Measurements from ENCODE around the gene ESPL1.
A peak's percentile ranks its signal among the peaks of the same experiment; 100 is the strongest.

ESPL1 gene

DNA sequence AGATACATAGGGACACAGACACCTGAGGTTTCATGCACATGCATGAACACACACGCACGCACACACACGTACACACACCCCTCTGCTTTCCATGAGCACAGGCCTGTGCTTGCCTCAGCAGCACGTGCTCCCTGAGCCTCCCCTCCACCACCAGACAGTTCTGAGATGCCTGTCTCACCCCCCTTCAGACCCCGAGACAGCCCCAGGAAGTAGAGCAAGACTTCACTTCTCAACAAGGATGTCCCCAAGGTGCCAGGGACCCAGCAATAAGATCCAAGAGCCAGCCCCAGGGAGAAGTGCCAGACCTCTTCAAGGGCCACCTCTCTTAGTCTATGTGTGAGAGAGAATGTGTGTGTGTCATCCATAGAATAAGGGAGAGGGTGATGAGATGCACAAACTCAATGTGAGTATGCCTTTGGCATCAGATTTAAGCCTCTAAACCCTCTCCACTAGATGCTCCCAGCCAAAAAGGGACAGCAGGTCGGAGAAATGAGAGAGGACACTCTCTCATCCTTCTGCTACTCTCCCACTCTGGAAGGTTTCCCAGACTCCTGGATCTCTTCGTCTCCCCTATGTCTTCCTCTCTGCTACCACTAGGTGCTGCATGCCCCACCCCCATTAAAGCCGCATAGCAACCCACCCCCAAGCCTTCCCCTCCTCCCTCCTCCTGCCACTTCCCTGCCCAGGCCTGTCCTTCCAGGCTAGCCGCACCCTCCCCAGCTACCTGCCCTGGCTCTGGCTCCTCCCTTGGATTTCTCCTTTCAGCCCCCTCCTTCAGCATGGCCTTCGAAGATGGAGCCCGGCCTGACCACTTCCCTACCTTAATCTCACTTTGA lies 43.8 kb upstream of the ESPL1 start:
- 0 out of 2 replicates have a peak overlapping the region, but pooled peaks have one; percentile 3 for H3K9ac ChIP-seq (ENCODE audit: low read depth, low read length)
- peaks cover 7% of the 10 kb centered on the region for H3K27me3 ChIP-seq (ENCODE audit: insufficient read depth, low read length)
- H3K9me3 ChIP-seq (ENCODE audit: insufficient read depth, low read depth, low read length), result no peaks in the 10 kb centered on the region
- H3K4me3 ChIP-seq (ENCODE audit: low read length), result peak overlapping the region; percentile 26
- 42% methylated on average over 11 of the region's 11 CpGs for WGBS
- peaks cover 41% of the 10 kb centered on the region for H3K4me1 ChIP-seq (ENCODE audit: insufficient read depth, low read length)
- H3K36me3 ChIP-seq (ENCODE audit: insufficient read depth, low read length), result no peaks in the 10 kb centered on the region
- H3K27ac ChIP-seq (ENCODE audit: low read depth, low read length), result no peak overlapping the region; the same call in 1 of the 2 replicates

DNA sequence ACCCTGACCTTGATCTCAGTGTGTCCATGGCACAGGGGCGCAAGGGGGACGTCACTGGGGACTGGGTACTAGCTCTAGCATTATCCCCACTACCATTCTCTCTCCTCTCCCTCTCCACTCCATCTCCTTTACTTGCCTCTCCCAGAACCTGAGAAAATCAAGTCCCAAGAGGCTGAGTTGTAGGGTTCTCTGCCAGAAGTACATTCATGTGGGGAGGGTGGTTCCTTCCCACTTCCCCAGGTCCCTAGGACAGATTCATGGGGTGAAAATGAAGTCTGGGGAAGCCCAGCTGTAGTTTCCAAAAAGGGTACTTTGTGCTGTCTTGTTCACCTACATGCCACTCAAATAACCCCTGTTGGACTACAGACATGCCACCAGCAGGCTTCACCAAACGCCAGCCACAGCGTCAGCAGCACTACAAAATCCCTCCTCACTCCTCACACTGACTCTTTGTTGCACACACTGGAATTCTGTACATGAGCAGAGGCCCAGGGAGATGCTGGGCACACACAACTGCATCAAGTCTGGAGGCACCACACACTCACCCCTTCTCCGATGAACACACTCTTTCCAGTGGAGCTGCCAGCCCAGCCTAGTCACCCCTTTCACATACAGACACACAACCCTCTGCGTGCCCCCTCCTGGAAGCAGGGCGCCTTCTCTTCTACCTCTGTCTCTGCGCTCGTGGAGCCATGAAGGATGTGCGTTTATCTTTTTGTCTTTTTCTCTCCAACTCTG lies 43.0 kb upstream of the ESPL1 start:
- no peak overlapping the region for H3K9ac ChIP-seq (ENCODE audit: low read depth, low read length)
- H3K27ac ChIP-seq (ENCODE audit: low read depth, low read length), result no peak overlapping the region
- no peak overlapping the region for H3K4me3 ChIP-seq (ENCODE audit: low read length)
- no peaks in the 10 kb centered on the region for H3K27me3 ChIP-seq (ENCODE audit: insufficient read depth, low read length)
- no peaks in the 10 kb centered on the region for H3K36me3 ChIP-seq (ENCODE audit: insufficient read depth, low read length)
- 78% methylated on average over 10 of the region's 10 CpGs for WGBS
- H3K4me1 ChIP-seq (ENCODE audit: insufficient read depth, low read length), result peaks cover 49% of the 10 kb centered on the region
- H3K9me3 ChIP-seq (ENCODE audit: insufficient read depth, low read depth, low read length), result no peaks in the 10 kb centered on the region

DNA sequence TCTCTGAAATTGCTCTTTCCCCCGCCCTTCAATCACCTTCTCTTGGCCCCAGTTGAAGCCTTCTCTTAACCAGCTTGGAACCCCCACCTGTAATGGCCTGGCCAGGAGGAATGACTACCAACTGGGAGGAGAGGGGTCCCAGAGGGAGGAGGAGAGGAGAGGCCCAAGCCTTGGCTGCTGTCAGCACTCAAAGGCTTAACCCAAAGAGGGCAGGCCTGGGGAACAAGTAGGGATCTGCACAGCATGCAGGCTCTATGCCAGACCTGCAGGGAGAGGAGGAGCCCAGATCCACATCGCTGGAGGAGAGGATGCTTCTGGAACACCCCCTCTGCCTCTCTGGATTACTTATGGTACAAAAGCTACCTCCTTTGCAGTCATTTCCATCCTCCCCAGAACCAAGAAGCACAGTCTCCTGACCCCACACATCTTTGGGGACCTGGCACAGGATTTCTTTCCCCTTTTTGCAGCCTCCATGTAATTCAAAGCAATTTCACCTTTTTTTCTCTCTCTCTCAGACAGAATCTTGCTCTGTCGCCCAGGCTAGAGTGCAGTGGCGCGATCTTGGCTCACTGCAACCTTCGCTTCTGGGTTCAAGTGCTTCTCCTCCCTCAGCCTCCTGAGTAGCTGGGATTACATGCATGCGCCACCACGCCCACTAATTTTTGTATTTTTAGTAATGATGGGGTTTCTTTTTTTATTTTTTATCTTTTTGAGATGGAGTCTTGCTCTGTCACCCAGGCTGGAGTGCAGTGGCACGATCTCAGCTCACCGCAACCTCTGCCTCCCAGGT lies 42.3 kb upstream of the ESPL1 start:
- Histone ChIP-seq H3K9ac (ENCODE audit: low read depth, low read length) (no peak overlapping the region), H3K27me3 (ENCODE audit: insufficient read depth, low read length) (no peaks in the 10 kb centered on the region), H3K4me3 (ENCODE audit: low read length) (no peak overlapping the region), H3K36me3 (ENCODE audit: insufficient read depth, low read length) (no peaks in the 10 kb centered on the region), H3K9me3 (ENCODE audit: insufficient read depth, low read depth, low read length) (no peaks in the 10 kb centered on the region), H3K4me1 (ENCODE audit: insufficient read depth, low read length) (peaks cover 50% of the 10 kb centered on the region), H3K27ac (ENCODE audit: low read depth, low read length) (no peak overlapping the region)
- 85% methylated on average over 10 of the region's 10 CpGs for WGBS

DNA sequence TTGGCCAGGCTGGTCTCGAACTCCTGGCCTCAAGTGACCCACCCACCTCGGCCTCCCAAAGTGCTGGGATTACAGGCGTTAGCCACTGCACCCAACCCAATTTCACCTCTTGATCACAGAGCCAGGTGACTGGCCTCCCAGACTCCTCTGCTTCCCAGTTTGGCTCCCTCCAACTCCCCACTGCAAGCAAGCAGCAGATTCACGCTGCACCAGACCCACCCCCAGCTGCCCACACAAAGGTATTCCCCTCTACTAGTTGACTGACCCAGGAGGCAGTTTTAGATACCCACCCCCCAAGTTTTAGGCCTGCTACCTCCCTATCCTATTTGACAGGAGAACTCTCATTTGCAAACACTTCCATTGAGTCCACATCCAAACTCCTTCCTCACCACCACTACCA lies 41.3 kb upstream of the ESPL1 start:
- WGBS, result 93% methylated on average over 4 of the region's 4 CpGs
- Histone ChIP-seq H3K9me3 (ENCODE audit: insufficient read depth, low read depth, low read length) (no peaks in the 10 kb centered on the region), H3K36me3 (ENCODE audit: insufficient read depth, low read length) (no peaks in the 10 kb centered on the region), H3K4me1 (ENCODE audit: insufficient read depth, low read length) (peaks cover 58% of the 10 kb centered on the region), H3K4me3 (ENCODE audit: low read length) (no peak overlapping the region), H3K27me3 (ENCODE audit: insufficient read depth, low read length) (peaks cover 3% of the 10 kb centered on the region; the same call in 1 of the 2 replicates), H3K9ac (ENCODE audit: low read depth, low read length) (no peak overlapping the region), H3K27ac (ENCODE audit: low read depth, low read length) (no peak overlapping the region)

DNA sequence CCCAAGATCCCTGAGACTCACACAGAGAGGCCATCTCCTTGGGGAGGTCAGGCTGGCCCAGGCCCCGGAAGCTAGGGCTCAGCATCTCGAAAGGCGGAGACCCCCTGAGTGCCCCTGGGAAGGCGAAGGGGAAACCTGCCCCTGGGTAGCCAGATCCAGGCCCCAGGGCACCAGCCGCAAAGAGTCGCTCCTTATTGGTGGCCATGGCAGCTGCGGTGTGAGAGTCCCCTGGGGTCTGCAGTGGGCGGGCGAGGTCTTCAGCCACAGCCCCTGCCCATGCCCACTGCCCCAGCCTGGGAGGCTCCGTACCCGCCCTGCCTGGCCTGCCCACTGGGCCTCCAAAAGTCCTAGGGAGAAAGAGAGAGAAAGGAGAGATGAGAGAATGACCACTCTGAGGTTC lies 40.8 kb upstream of the ESPL1 start:
- H3K4me1 ChIP-seq (ENCODE audit: insufficient read depth, low read length), result peaks cover 53% of the 10 kb centered on the region
- no peak overlapping the region for H3K27ac ChIP-seq (ENCODE audit: low read depth, low read length)
- peaks cover 3% of the 10 kb centered on the region; the same call in 1 of the 2 replicates for H3K27me3 ChIP-seq (ENCODE audit: insufficient read depth, low read length)
- H3K9me3 ChIP-seq (ENCODE audit: insufficient read depth, low read depth, low read length), result no peaks in the 10 kb centered on the region
- H3K36me3 ChIP-seq (ENCODE audit: insufficient read depth, low read length), result no peaks in the 10 kb centered on the region
- 90% methylated on average over 11 of the region's 11 CpGs for WGBS
- no peak overlapping the region for H3K4me3 ChIP-seq (ENCODE audit: low read length)
- H3K9ac ChIP-seq (ENCODE audit: low read depth, low read length), result no peak overlapping the region

DNA sequence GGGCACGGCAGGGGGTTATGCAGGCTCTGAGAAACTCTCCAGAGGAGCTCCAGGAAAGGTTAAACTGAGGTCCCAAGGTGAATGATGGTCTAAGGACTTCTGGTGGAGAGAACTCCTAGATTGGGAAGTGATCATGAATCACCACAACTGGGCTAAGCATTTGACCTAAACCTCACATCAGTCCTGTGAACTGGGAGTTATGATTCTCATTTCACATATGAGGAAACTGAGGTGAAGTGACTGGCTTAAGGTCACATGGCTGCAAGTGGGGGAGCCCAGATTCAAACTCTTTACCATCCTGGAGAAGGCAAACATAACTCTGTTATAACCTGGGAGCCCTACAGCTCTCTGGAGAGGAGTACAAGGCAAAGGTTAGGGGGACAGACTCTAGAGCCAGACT lies 40.3 kb upstream of the ESPL1 start:
- H3K4me3 ChIP-seq (ENCODE audit: low read length), result no peak overlapping the region
- WGBS, result 90% methylated on average over 1 of the region's 1 CpG
- H3K4me1 ChIP-seq (ENCODE audit: insufficient read depth, low read length), result peaks cover 53% of the 10 kb centered on the region
- peaks cover 3% of the 10 kb centered on the region; the same call in 1 of the 2 replicates for H3K27me3 ChIP-seq (ENCODE audit: insufficient read depth, low read length)
- no peaks in the 10 kb centered on the region for H3K36me3 ChIP-seq (ENCODE audit: insufficient read depth, low read length)
- no peaks in the 10 kb centered on the region for H3K9me3 ChIP-seq (ENCODE audit: insufficient read depth, low read depth, low read length)
- no peak overlapping the region for H3K27ac ChIP-seq (ENCODE audit: low read depth, low read length)
- H3K9ac ChIP-seq (ENCODE audit: low read depth, low read length), result no peak overlapping the region

DNA sequence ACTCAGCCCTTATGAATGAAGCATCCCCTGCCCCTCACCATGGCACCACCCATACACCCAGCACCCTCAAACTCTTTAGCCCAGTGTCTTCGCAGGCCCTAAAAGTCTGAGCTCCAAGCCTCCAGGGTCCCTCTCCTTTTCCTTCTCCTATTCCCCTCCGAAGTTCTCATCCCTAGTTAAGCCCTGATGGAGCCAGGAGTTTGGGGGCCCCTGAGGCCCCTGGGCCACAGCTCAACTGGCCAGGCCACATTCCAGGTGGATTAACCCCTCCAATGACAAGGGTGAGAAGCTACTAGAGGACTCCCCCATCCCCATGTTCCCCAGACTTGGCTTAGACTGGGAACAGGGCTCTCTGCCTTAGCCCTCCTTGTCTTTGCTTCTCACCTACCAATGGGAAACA lies 38.6 kb upstream of the ESPL1 start:
- WGBS, result 90% methylated on average over 2 of the region's 2 CpGs
- peaks cover 54% of the 10 kb centered on the region for H3K4me1 ChIP-seq (ENCODE audit: insufficient read depth, low read length)
- no peaks in the 10 kb centered on the region for H3K36me3 ChIP-seq (ENCODE audit: insufficient read depth, low read length)
- no peak overlapping the region for H3K4me3 ChIP-seq (ENCODE audit: low read length)
- H3K9ac ChIP-seq (ENCODE audit: low read depth, low read length), result no peak overlapping the region
- H3K27ac ChIP-seq (ENCODE audit: low read depth, low read length), result no peak overlapping the region
- H3K27me3 ChIP-seq (ENCODE audit: insufficient read depth, low read length), result peaks cover 3% of the 10 kb centered on the region; the same call in 1 of the 2 replicates
- H3K9me3 ChIP-seq (ENCODE audit: insufficient read depth, low read depth, low read length), result no peaks in the 10 kb centered on the region

DNA sequence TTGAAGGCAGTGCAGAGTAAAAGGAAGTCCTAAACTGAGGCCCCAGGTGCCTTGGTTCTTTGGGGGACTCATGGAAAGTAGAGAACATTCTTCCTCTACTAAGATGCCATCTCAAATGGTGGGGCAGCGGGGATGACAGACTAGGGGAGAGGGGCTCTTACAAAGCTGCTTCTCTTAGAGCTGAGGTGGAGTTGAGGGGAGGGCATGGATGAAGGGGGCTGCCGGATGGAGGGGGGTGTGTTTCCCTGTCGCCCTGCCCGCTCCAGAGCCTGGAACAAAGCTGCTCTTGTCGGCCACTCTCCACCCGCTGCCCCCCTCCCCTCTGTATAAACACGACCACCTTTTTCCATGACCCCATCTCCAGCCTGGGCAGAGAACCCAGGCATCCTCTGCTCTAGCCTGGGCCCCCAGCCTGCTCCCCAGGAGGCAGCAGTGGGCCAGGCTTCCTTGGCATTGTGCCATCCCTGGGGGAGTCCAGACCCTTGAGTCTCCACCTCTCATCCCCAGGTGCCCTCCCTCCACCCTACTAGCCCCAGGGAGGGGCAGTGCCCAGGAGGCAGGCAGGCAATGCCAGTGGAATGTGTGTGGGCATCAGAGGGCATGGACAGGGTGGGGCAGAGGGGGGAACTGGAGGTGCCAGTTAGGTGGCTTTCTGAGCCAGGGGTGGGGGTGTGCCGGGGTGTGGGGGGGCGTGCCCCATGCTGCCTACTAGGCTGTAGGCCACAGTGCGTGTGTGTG lies 37.8 kb upstream of the ESPL1 start:
- no peak overlapping the region for H3K9ac ChIP-seq (ENCODE audit: low read depth, low read length)
- H3K27me3 ChIP-seq (ENCODE audit: insufficient read depth, low read length), result peaks cover 3% of the 10 kb centered on the region; the same call in 1 of the 2 replicates
- H3K9me3 ChIP-seq (ENCODE audit: insufficient read depth, low read depth, low read length), result no peaks in the 10 kb centered on the region
- H3K4me3 ChIP-seq (ENCODE audit: low read length), result no peak overlapping the region
- 84% methylated on average over 8 of the region's 10 CpGs for whole genome bisulfite sequencing
- H3K27ac ChIP-seq (ENCODE audit: low read depth, low read length), result no peak overlapping the region
- peaks cover 54% of the 10 kb centered on the region for H3K4me1 ChIP-seq (ENCODE audit: insufficient read depth, low read length)
- H3K36me3 ChIP-seq (ENCODE audit: insufficient read depth, low read length), result no peaks in the 10 kb centered on the region

DNA sequence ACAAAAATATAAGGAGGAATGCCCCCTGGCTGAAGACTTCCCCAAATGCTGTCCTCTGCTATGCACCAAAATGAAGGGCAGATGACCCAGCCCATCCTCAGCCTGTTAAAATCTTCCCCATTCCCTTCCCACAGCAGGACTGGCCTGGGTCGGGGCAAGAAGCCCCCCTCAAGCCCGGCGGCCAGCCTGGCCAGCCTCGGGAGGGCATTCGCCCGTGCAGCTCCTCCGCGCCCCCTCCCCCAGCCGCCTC lies 36.5 kb upstream of the ESPL1 start:
- 0% methylated on average over 9 of the region's 9 CpGs for WGBS
- H3K9me3 ChIP-seq (ENCODE audit: insufficient read depth, low read depth, low read length), result no peaks in the 10 kb centered on the region
- no peaks in the 10 kb centered on the region for H3K36me3 ChIP-seq (ENCODE audit: insufficient read depth, low read length)
- peak overlapping the region; percentile 61 for H3K9ac ChIP-seq (ENCODE audit: low read depth, low read length)
- peaks cover 59% of the 10 kb centered on the region for H3K4me1 ChIP-seq (ENCODE audit: insufficient read depth, low read length)
- H3K4me3 ChIP-seq (ENCODE audit: low read length), result peak overlapping the region; percentile 80
- peak overlapping the region; percentile 41; the same call in 1 of the 2 replicates for H3K27ac ChIP-seq (ENCODE audit: low read depth, low read length)
- peaks cover 3% of the 10 kb centered on the region; the same call in 1 of the 2 replicates for H3K27me3 ChIP-seq (ENCODE audit: insufficient read depth, low read length)

DNA sequence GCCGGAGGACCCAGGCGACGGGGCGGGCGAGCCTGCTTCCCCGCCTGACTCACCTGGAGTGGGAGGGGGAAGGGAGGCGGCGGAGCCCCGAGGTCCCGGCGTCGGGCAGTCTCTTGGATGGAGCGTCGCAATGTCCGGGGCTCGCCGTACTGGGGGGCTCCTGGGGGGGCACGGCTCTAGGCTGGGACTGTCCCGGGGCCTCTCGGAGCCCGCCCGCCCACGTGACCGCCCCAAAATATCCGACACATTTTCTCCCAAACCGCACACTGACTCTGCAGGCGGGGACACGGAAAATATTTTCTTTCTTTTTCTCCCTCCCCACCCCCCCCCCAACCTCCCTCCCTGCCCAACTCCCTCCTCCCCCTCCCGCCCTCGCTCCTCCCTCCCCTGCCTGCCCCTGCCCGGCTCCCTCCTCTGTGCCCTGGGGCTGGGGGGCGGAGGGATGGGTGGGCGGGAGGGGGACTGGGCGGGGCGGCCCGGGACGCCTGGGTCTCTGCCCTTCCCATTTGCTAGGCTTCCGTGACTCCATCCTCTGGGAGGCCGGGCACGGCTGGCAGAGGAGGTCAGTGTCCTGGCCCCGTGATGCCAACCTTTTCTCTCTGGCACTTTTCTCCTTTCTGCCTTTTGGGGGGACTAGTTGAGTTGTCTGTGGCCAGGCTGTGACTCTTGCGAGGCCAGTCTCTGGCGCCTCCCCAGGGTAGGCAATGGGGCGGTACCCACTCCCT lies 36.0 kb upstream of the ESPL1 start, which contains the start of gene RARG:
RARG (minus strand) TSS at position 289 of the 725 bp plus-strand sequence. CDS start 4,664 bp downstream, outside the sequence.
- peak within 1 kb of the TSS; percentile 61 for H3K9ac ChIP-seq (ENCODE audit: low read depth, low read length)
- H3K4me1 ChIP-seq (ENCODE audit: insufficient read depth, low read length), result peaks cover 59% of the 10 kb centered on the region
- under 1% methylated on average over 37 of the region's 44 CpGs for WGBS

More for the DNA sequence above, 36.0 kb upstream of the ESPL1 start, which contains the start of gene RARG:
- Histone ChIP-seq H3K27me3 (ENCODE audit: insufficient read depth, low read length) (peaks cover 3% of the 10 kb centered on the region; the same call in 1 of the 2 replicates), H3K36me3 (ENCODE audit: insufficient read depth, low read length) (no peaks in the 10 kb centered on the region), H3K4me3 (ENCODE audit: low read length) (peak within 1 kb of the TSS; percentile 80), H3K9me3 (ENCODE audit: insufficient read depth, low read depth, low read length) (no peaks in the 10 kb centered on the region), H3K27ac (ENCODE audit: low read depth, low read length) (peak within 1 kb of the TSS; percentile 61; the same call in 1 of the 2 replicates)

Measured in HUES64 (cell line).